PC-9 (cell line): ENCODE measurements around the gene VLDLR. TPM values are rescaled to one million over a fixed set of nuclear protein-coding genes. Genes with fewer than 3 reads are reported as not detected.

Experiments
- BruUV-seq: library from RNA; stranded (reverse); fragments of 400-500 nt; replicated peaks from 2 replicates; lab custom pipeline; 2021; lab: Mats Ljungman, UMichigan
- CTCF ChIA-PET: fragments of 300-600 bp; sonication (Branson Sonifier 250); formaldehyde crosslinking; loops from one replicate; lab custom pipeline; 2022; ENCODE audit warnings: antibody characterized with exemption; lab: Charles Lee
- POLR2A ChIA-PET: fragments of 300-600 bp; sonication (Branson Sonifier 250); formaldehyde crosslinking; loops from one replicate; lab custom pipeline; 2022; ENCODE audit warnings: antibody characterized with exemption; ENCODE audit not compliant: unreplicated experiment; lab: Charles Lee
- DNase-seq, 2 experiments: peaks; one replicate each; pipeline versions ENCODE4 v3.0.0 to v3.0.0-alpha.2; 2015 to 2022; ENCODE audit warnings: mixed read lengths in 1 of 2
- H2AFZ ChIP-seq: fragments of 200-600 bp; sonication (generic); 2 replicates; pipeline ENCODE4 v1.8.1; 2017; ENCODE audit warnings: antibody characterized with exemption
- H3F3A ChIP-seq: fragments of 200-600 bp; sonication (generic); 2 replicates; pipeline ENCODE4 v1.8.1; 2017; ENCODE audit warnings: antibody characterized with exemption, mild to moderate bottlenecking, low read depth; ENCODE audit not compliant: insufficient read depth
- H3K27ac ChIP-seq: fragments of 200-600 bp; sonication (generic); 2 replicates; pipeline ENCODE4 v1.6.1; 2016; ENCODE audit warnings: mixed run types
- H3K27me3 ChIP-seq: fragments of 200-600 bp; sonication (generic); 2 replicates; pipeline ENCODE4 v1.6.1; 2016; ENCODE audit warnings: low read depth, mixed run types; ENCODE audit not compliant: insufficient read depth
- H3K36me3 ChIP-seq: fragments of 200-600 bp; sonication (generic); 2 replicates; pipeline ENCODE4 v1.6.1; 2016; ENCODE audit warnings: low read depth, mixed run types
- H3K4me1 ChIP-seq: fragments of 200-600 bp; sonication (generic); replicated peaks from 2 replicates; pipeline ENCODE4 v1.6.1; 2016; ENCODE audit warnings: mixed run types; ENCODE audit not compliant: insufficient read depth
- H3K4me2 ChIP-seq: fragments of 200-600 bp; sonication (generic); 2 replicates; pipeline ENCODE4 v1.6.1; 2017; ENCODE audit warnings: mixed run types
- H3K4me3 ChIP-seq: fragments of 200-600 bp; sonication (generic); 2 replicates; pipeline ENCODE4 v1.6.1; 2016; ENCODE audit warnings: mixed run types
- H3K79me2 ChIP-seq: fragments of 200-600 bp; sonication (generic); 2 replicates; pipeline ENCODE4 v1.6.1; 2017; ENCODE audit warnings: low read depth, mixed run types
- H3K9me2 ChIP-seq: fragments of 200-600 bp; sonication (generic); 2 replicates; pipeline ENCODE4 v1.8.1; 2017; ENCODE audit warnings: mild to moderate bottlenecking; ENCODE audit not compliant: insufficient read depth
- H3K9me3 ChIP-seq: fragments of 200-600 bp; sonication (generic); 2 replicates; pipeline ENCODE4 v1.8.1; 2016; ENCODE audit warnings: low read depth; ENCODE audit not compliant: insufficient read depth
- H4K20me1 ChIP-seq: fragments of 200-600 bp; sonication (generic); 2 replicates; pipeline ENCODE4 v1.8.1; 2017; ENCODE audit not compliant: insufficient read depth
- CTCF ChIP-seq: fragments of 200-600 bp; sonication (generic); conservative IDR thresholded peaks from 2 replicates; pipeline ENCODE4 v1.6.1; 2017; ENCODE audit warnings: mixed run types, antibody characterized with exemption, mild to moderate bottlenecking, moderate library complexity
- EZH2 ChIP-seq: fragments of 200-600 bp; sonication (generic); IDR thresholded peaks from 2 replicates; pipeline ENCODE4 v1.8.0; 2017; ENCODE audit warnings: antibody characterized with exemption, low read depth
- intact Hi-C: fragments of 100-400 bp; cut with micrococcal nuclease; formaldehyde crosslinking; loops from one replicate; pipeline ENCODE4 v1.10.0; 2022; ENCODE audit not compliant: unreplicated experiment
- total RNA-seq: library from RNA; stranded (reverse); gene quantifications from 2 replicates; pipeline ENCODE4 v1.2.3, GENCODE V29; 2021

The VLDLR gene
- total RNA-seq, 1 experiment from 2014 or later: 8.1 TPM

DNA sequence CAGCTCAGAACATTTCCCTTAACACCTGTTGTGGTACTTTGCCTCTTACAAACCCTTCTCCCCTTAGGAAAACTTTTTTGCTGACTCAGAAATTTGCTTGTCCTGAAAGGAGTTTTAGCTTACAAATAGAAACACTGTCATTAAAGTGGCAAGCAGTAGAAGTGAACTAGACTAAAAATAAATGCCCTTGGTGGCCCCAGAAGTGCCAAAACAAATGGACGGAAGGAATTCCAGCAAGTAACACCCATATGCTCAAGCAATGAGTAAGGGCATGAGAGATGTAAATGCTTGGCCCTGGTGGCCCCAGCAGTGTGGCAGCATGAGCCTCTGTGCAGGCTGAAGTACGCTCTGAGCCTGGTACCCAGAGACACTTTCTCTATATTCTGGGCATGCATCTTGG is 8.6 kb downstream of the VLDLR start:
- no peak overlapping the region for H3K4me3 ChIP-seq
- H3K4me2 ChIP-seq: no peak overlapping the region
- ChIA-PET POLR2A (no interaction called here), CTCF (no interaction called here)
- no peaks in the 10 kb centered on the region for H3K27me3 ChIP-seq
- no peaks in the 10 kb centered on the region for H3K4me1 ChIP-seq
- no peaks in the 10 kb centered on the region for H3K9me3 ChIP-seq
- no peak for TF ChIP-seq CTCF
- TF ChIP-seq EZH2: no peak
- H4K20me1 ChIP-seq: no peaks in the 10 kb centered on the region
- no TSS peak for BruUV-seq
- intact Hi-C loops: no loop called here
- no peak for DNase-seq
- H3K79me2 ChIP-seq: no peaks in the 10 kb centered on the region
- H3K36me3 ChIP-seq: no peaks in the 10 kb centered on the region
- H3K9me2 ChIP-seq: no peaks in the 10 kb centered on the region
- no peak overlapping the region for H3K27ac ChIP-seq
- no peak overlapping the region for H2AFZ ChIP-seq
- H3F3A ChIP-seq: no peaks in the 10 kb centered on the region

DNA sequence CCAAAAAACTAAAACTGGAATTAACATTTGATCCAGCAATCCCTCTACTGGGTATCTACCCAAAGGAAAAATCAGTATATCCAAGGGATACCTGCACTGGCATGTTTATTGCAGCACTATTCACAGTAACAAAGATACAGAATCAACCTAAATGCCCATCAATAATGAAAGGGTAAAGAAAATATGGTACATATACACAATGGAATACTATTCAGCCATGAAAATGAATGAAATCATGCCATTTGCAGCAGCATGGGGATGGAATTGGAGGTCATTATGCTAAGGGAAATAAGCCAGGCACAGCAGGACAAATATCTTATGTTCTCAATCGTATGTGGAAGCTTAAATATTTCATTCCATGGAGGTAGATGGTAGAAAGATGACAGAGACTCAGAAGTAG is 9.7 kb downstream of the VLDLR start:
- ChIA-PET CTCF (interaction anchor here (0.5 kb wide), 1 partner anchor 542 kb away, joined by 3 read pairs; no protein-coding TSS in a partner anchor), POLR2A (no interaction called here)
- intact Hi-C loops: no loop called here
- no peaks in the 10 kb centered on the region for H3K36me3 ChIP-seq
- TF ChIP-seq EZH2: no peak
- TF ChIP-seq CTCF: no peak
- H4K20me1 ChIP-seq: no peaks in the 10 kb centered on the region
- no peak overlapping the region for H3K4me3 ChIP-seq
- no peaks in the 10 kb centered on the region for H3K9me2 ChIP-seq
- no peak overlapping the region for H2AFZ ChIP-seq
- H3K4me2 ChIP-seq: no peak overlapping the region
- no peaks in the 10 kb centered on the region for H3K4me1 ChIP-seq
- no peaks in the 10 kb centered on the region for H3K9me3 ChIP-seq
- no peak overlapping the region for H3K27ac ChIP-seq
- H3F3A ChIP-seq: no peaks in the 10 kb centered on the region
- BruUV-seq: no TSS peak
- no peaks in the 10 kb centered on the region for H3K27me3 ChIP-seq
- DNase-seq: no peak
- no peaks in the 10 kb centered on the region for H3K79me2 ChIP-seq

- H4K20me1 ChIP-seq: no peaks in the 10 kb centered on the region
- TF ChIP-seq EZH2 (no peak), CTCF (no peak)
- H3K9me3 ChIP-seq: no peaks in the 10 kb centered on the region
- H3K4me2 ChIP-seq: no peak overlapping the region
- no peaks in the 10 kb centered on the region for H3K79me2 ChIP-seq
- BruUV-seq: no TSS peak
- DNase-seq: no peak
- no peaks in the 10 kb centered on the region for H3K9me2 ChIP-seq
- intact Hi-C loops: no loop called here
- no peak overlapping the region for H3K4me3 ChIP-seq
- no peak overlapping the region for H2AFZ ChIP-seq
- H3K27me3 ChIP-seq: no peaks in the 10 kb centered on the region
- H3K4me1 ChIP-seq: no peaks in the 10 kb centered on the region
- ChIA-PET POLR2A (no interaction called here), CTCF (no interaction called here)
- no peak overlapping the region for H3K27ac ChIP-seq
- no peaks in the 10 kb centered on the region for H3F3A ChIP-seq
- H3K36me3 ChIP-seq: no peaks in the 10 kb centered on the region
Measured at GRCh38 chr9:2634153-2634552, 12.6 kb downstream of the VLDLR start.
